DMS153 treated with DMSO at 0.1 percent for 48 hours (cell line): Measurements from ENCODE around the gene CUL9.

Experiments
- DNase-seq: peaks from one replicate; lab custom pipeline; 2025; ENCODE audit not compliant: unreplicated experiment; lab: John Stamatoyannopoulos, UW

CUL9 gene

GRCh38 chr6:43226192-43226851 lies 44.3 kb downstream of the CUL9 start:
- DNase-seq = no peak

- DNase-seq = peak; percentile 45
Measured at GRCh38 chr6:43228951-43229802, 47.2 kb downstream of the CUL9 start, which contains the start of gene DNPH1. Gene DNPH1 (minus strand): TSS chr6:43229481. CDS start chr6:43229456, 25 bp downstream.

- no peak for DNase-seq
Measured at GRCh38 chr6:43229803-43230620, 48.0 kb downstream of the CUL9 start.

- DNase-seq = no peak
Measured at GRCh38 chr6:43231053-43231452, 49.1 kb downstream of the CUL9 start.

GRCh38 chr6:43231735-43232450 lies 49.9 kb downstream of the CUL9 start:
- DNase-seq = no peak

GRCh38 chr6:43235841-43236240 lies 53.8 kb downstream of the CUL9 start:
- no peak for DNase-seq

GRCh38 chr6:43239054-43239453 lies 57.1 kb downstream of the CUL9 start:
- no peak for DNase-seq

GRCh38 chr6:43240950-43241349 lies 59.0 kb downstream of the CUL9 start:
- no peak for DNase-seq

- DNase-seq = no peak
Measured at GRCh38 chr6:43241446-43241845, 59.5 kb downstream of the CUL9 start.

- DNase-seq = no peak
Measured at GRCh38 chr6:43242908-43243663, 61.1 kb downstream of the CUL9 start, which contains the start of gene TTBK1. Gene TTBK1 (plus strand): TSS chr6:43243481. CDS start chr6:43246661, 3,180 bp downstream.

- no peak for DNase-seq
Measured at GRCh38 chr6:43243664-43244321, 61.8 kb downstream of the CUL9 start.

GRCh38 chr6:43246301-43247113 lies 64.5 kb downstream of the CUL9 start:
- DNase-seq = no peak

- DNase-seq = peak; percentile 60
Measured at GRCh38 chr6:43247114-43247999, 65.4 kb downstream of the CUL9 start.

GRCh38 chr6:43248101-43248500 lies 66.1 kb downstream of the CUL9 start:
- no peak for DNase-seq

- no peak for DNase-seq
Measured at GRCh38 chr6:43248791-43249190, 66.8 kb downstream of the CUL9 start.

GRCh38 chr6:43250992-43251373 lies 69.0 kb downstream of the CUL9 start:
- DNase-seq = peak; percentile 45

GRCh38 chr6:43253401-43253800 lies 71.4 kb downstream of the CUL9 start:
- DNase-seq = no peak
